Nephron (organoid): ENCODE measurements around the gene TMEM143.
"Not testable (repeated sequence)": the region's sequence is repeated elsewhere in the genome, so short reads cannot be mapped to it uniquely, and the experiment has no call there.

Experiments used
- H3K27ac Mint-ChIP-seq, 3 experiments: 2 replicates each; pipeline ENCODE4 v1.8.0; 2020; ENCODE audit warnings: mixed read lengths in 3 of 3, mild to moderate bottlenecking in 2 of 3, moderate library complexity in 1 of 3
- H3K27me3 Mint-ChIP-seq: 2 replicates; pipeline ENCODE4 v1.8.0; 2021; ENCODE audit warnings: low read depth, mild to moderate bottlenecking, moderate library complexity, mixed read lengths
- H3K36me3 Mint-ChIP-seq: 2 replicates; pipeline ENCODE4 v1.8.0; 2020; ENCODE audit warnings: low read depth, mixed read lengths
- H3K4me1 Mint-ChIP-seq: 2 replicates; pipeline ENCODE4 v1.8.0; 2020; ENCODE audit warnings: mixed read lengths
- H3K4me3 Mint-ChIP-seq, 3 experiments: 2 replicates each; pipeline ENCODE4 v1.8.0; 2020; ENCODE audit warnings: mild to moderate bottlenecking in 3 of 3, mixed read lengths in 3 of 3, moderate library complexity in 2 of 3
- H3K9me3 Mint-ChIP-seq: 2 replicates; pipeline ENCODE4 v1.8.0; 2020; ENCODE audit warnings: mixed read lengths
- CTCF ChIP-seq, 3 experiments: fragments of 200-600 bp; sonication (generic); IDR thresholded peaks; one replicate each; pipeline ENCODE4 v1.5.0; 2021; ENCODE audit warnings: antibody characterized with exemption in 3 of 3; ENCODE audit not compliant: unreplicated experiment in 3 of 3

Gene TMEM143

GRCh38 chr19:48295458-48295857 lies 68.3 kb downstream of the TMEM143 start:
- TF ChIP-seq CTCF (IDR thresholded peaks at IDR 0.05; ENCODE audit: unreplicated experiment in 3 of 3): no peak
- Mint-ChIP-seq H3K27me3 (no peaks in the 10 kb centered on the region), H3K4me1 (peaks cover 8% of the 10 kb centered on the region), H3K9me3 (no peaks in the 10 kb centered on the region), H3K36me3 (no peaks in the 10 kb centered on the region), H3K4me3 (no peak overlapping the region), H3K27ac (no peak overlapping the region)

GRCh38 chr19:48292798-48293197 lies 70.9 kb downstream of the TMEM143 start:
- Mint-ChIP-seq H3K27ac (no peak overlapping the region), H3K4me3 (no peak overlapping the region), H3K36me3 (peaks cover 11% of the 10 kb centered on the region), H3K27me3 (peaks cover 6% of the 10 kb centered on the region), H3K9me3 (peaks cover 3% of the 10 kb centered on the region), H3K4me1 (peaks cover 8% of the 10 kb centered on the region)
- TF ChIP-seq CTCF (IDR thresholded peaks at IDR 0.05; ENCODE audit: unreplicated experiment in 3 of 3): no peak

GRCh38 chr19:48291489-48291815 lies 72.3 kb downstream of the TMEM143 start:
- H3K4me3 Mint-ChIP-seq: peak overlapping the region; percentile 80 to 88 (median 87)
- not testable (repeated sequence) for H3K27me3 Mint-ChIP-seq, H3K4me1 Mint-ChIP-seq, H3K9me3 Mint-ChIP-seq
- H3K27ac Mint-ChIP-seq: peak overlapping the region in 2 of 3 experiments; percentile 71 to 82
- H3K36me3 Mint-ChIP-seq: peaks cover 23% of the 10 kb centered on the region

GRCh38 chr19:48290771-48291488 lies 72.8 kb downstream of the TMEM143 start:
- Mint-ChIP-seq H3K36me3 (peaks cover 28% of the 10 kb centered on the region), H3K4me3 (peak overlapping the region; percentile 80 to 88 (median 87)), H3K27ac (peak overlapping the region; percentile 50 to 82 (median 71)), H3K27me3 (peaks cover 6% of the 10 kb centered on the region), H3K9me3 (peaks cover 11% of the 10 kb centered on the region), H3K4me1 (peaks cover 8% of the 10 kb centered on the region)
- TF ChIP-seq CTCF (IDR thresholded peaks at IDR 0.05; ENCODE audit: unreplicated experiment in 3 of 3): peak; percentile 93 to 98 (median 97)

GRCh38 chr19:48290401-48290770 lies 73.4 kb downstream of the TMEM143 start:
- Mint-ChIP-seq H3K4me3 (peak overlapping the region; percentile 16 to 87 (median 80)), H3K36me3 (peaks cover 34% of the 10 kb centered on the region), H3K27ac (peak overlapping the region in 1 of 3 experiments; percentile 71), H3K9me3 (peaks cover 15% of the 10 kb centered on the region), H3K27me3 (peaks cover 6% of the 10 kb centered on the region), H3K4me1 (peaks cover 8% of the 10 kb centered on the region)
- TF ChIP-seq CTCF (IDR thresholded peaks at IDR 0.05; ENCODE audit: unreplicated experiment in 3 of 3): no peak

- Mint-ChIP-seq H3K27me3 (peaks cover 6% of the 10 kb centered on the region), H3K4me1 (peaks cover 14% of the 10 kb centered on the region), H3K36me3 (peaks cover 58% of the 10 kb centered on the region), H3K4me3 (no peak overlapping the region), H3K27ac (no peak overlapping the region), H3K9me3 (peaks cover 15% of the 10 kb centered on the region)
- TF ChIP-seq CTCF (IDR thresholded peaks at IDR 0.05; ENCODE audit: unreplicated experiment in 3 of 3): no peak
Observed at GRCh38 chr19:48287748-48288147, 76.0 kb downstream of the TMEM143 start.
